ENCODE data around the gene SLC16A8. TPM values are rescaled to one million over a fixed set of nuclear protein-coding genes. Genes with fewer than 3 reads are reported as not detected.
"Not testable (repeated sequence)": the region's sequence is repeated elsewhere in the genome, so short reads cannot be mapped to it uniquely, and the experiment has no call there.

The SLC16A8 gene
- polyA plus RNA-seq, 3 donors: 1.6 to 3.0 (median 2.1) TPM

DNA sequence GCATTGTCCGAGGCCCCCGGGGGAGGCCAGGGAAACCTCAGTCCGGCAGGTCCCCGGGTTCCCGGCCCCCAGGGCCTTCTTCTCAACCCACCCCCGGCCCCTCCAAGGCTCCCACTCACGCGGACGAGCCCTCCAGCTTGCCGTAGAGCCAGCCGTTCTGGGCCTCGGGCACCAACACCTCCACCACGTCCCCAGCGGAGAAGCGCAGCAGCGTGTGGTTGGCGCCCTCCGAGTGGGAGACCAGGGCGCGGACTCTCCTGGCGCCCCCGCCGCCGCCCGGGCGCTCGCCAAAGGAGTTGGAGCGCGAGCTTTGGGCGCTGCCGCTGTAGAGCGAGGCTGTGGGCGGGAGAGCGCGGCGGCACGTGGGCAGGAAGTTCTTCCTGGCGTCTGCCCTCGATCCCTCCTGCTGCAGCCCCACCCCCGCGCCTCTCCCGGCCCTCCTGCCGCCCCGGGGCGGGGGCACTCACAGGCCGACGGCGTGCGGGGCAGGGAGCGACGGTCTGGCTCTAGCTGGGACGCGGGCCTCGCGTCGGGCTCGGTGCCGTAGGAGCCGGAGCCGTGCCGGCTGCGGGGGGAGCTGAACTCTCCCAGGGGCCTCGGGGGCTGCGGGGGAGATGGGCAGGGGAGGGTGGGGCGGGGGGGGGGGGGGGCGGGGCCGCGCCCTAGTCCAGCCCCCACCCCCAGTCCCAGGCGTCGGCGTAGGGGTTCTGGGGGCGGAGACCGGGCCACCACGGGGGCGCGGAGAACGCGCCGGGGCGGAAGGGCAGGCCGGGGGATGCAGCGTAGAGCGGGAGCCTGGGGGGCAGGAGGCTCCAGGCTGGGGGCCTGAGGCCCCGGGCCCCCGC is 4.9 kb upstream of the SLC16A8 start:
- no peak for DNase-seq

DNA sequence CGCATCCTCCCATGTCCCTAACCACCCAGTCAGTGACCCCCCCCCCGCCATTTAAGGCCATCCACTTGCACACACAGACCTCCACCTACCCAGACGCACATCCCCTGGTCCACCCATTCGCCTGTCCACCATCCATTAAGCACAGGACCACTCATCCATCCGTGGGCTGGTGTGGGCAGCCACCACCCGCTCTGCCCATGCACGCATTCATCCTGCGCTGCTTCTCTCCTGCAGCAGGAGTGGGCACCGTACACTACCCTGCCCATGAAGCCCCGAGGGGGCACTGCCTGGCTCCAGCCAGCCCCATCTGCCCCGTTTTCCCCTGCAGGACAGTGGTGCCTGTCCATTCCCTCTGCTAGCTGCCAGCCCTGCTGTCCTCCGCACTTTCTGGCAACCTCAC is 3.9 kb upstream of the SLC16A8 start:
- no peak for DNase-seq

DNA sequence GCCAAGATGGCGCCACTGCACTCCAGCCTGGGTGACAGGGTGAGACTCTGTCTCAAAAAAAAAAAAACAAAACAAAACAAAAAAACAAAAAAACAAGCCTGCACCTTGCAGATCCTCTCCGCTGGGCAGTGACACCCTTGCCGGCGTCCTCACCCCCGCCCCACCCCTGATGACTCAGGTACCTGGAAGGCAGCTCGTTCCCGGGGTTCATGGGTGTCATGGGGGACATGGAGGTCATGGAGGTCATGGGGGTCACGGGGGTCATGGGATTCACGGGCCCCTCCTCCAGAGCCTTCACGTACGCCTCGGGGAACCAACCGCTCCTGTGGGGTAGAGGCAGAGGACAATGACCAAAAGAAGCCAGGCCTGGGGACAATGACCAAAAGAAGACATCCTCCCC is 3.0 kb upstream of the SLC16A8 start:
- no peak for DNase-seq

DNA sequence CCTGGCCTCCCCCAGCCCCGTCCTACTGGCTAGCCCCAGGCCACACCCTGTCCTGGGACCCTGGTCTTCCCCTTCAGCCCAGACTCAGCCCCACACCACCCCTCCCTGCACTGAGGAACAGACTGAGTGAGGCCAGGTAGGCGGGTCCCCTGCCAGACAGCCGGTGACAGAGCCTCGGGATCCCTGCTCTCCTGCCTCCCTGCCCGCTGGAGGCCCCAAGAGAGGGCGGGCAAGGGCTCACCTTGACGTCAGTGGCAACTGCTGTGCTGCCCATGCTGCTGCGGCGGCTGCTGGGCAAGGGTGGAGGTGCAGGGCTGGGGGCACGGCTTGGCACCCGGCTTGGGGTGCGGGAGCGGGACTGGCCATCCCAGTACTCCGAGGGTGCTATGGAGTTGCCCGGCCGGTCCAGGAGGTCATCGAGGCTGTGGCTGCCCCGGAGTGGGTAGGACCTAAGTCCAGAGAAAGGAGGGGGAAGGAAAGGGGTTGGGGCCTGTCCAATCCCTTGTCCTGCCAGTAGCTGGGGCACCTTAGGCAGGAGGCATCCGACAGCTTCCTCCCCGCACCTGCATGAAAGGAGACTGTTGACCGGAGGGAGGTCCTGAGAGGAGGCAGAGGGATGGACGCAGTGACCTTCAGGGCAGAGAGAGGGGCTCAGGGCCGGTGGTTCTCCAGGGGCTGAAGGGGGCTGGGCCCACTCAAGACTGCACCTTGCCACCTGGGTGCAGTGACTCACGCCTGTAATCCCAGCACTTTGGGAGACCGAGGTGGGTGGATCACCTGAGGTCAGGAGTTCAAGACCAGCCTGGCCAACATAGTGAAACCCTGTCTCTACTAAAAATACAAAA is 2.2 kb upstream of the SLC16A8 start:
- no peak for DNase-seq

DNA sequence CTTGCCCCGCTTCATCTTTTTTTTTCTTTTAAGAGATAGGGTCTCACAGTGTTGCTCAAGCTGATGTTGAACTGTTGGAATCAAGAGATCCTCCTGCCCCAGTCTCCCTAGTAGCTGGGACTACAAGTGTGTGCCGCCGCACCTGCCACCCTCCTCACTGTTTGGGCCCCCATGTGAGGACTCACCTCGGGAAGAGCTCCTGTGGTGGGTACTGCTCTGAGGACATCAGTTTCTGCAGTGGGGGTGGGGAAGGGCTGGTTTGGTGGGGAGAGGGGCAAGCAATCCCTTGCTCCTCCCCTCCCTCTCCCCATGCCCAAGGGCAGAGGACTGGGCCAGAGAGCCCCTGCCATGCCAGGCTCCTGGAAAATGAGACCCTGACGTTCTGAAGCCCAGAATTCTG is 1.5 kb upstream of the SLC16A8 start:
- DNase-seq: no peak

DNA sequence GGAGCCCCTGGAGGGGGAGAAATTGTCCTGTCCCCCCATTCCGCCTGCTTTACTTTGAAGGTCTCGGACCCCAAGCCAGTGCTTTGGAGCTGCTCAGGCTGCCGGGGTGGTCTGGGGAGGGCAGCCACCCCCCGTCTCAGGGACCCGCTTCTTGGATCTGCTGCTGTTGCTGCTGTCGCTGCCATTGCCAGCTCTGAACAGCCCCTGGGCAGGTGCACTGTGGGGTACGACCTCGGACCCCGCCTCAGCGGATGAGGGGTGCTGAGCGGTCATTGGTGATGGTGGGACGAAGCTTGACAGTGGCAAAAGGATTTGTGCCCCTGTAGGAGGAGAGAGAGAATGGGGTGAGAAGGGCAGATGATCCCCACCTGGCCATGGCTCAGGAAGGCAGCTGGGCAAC is 1.1 kb upstream of the SLC16A8 start:
- DNase-seq: no peak

DNA sequence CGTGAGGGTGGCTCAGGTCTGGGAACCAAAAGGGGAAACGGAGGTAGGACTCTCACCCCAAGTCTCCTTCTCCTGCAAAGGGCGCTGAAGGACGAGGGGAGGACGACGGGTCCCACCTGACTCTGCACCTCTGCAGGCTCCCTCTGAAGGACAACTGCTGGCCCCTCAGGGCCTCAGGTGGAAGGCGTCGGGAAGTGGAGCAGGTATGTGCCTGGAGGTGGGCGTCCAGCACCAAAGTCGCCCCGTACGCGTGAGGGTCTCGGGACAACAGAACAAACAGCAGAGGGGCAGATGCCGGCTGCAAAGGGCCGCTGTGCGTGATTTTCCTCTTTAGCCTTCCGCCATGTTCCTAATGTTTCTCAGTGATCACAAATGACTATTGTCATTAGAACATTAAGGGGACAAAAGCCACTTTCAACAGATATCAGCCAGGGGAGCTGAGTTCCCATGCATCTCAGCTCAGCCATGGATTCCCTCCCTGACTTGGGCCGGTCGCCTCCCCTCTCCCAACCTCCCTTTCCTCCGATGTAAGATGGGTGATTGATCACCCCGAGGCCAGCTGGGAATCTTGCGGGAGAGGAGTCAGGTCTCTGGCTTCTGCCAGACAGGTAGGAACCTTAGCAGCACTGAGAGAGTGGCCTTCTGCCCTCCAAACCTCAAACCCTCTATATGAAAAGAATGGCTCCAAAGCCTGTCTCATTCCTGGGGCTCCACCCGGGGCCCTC is 836 bp downstream of the SLC16A8 start:
- no peak for DNase-seq

DNA sequence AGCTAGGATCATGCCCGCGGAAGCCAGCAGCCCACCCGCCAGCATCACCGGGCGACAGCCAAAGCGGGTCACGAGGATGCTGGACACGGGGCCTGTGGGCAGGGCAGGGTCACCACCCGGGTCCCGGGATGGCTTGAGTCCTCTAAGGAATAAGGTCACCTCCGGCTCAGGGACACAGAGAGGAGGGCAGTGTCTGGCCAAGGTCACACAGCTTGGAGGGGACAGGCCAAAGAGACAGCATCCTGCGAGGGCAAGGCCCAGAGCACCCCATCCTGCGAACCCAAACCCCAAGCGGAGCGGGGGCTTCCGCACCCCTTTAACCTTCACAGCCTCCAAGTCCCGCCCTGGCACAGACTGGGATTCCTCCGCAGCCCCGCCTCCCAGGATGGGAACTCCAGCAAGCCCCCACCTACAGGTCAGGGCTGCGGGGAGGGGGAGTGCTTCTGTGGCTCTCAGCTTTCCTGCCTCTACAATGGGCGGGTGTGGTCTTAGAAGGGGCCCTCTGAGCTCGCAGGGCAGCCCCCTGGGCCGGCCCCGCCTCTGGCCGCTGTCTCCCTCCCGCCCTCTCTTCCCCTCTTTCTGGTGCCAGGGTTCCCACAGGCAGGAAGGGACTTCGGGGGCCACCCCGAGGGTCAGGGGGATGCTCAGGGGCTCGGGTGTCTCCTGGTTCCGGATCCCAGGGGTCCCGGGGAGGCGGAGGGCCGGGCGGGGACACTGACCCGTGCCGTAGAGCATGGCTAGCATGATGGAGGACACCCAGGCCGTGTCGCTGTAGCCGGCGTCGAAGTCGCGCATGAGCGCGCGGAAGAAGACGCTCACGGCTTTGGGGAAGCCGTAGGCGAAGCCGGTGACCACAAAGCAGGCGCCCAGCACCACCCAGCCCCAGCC is 1.8 kb downstream of the SLC16A8 start:
- DNase-seq: no peak

DNA sequence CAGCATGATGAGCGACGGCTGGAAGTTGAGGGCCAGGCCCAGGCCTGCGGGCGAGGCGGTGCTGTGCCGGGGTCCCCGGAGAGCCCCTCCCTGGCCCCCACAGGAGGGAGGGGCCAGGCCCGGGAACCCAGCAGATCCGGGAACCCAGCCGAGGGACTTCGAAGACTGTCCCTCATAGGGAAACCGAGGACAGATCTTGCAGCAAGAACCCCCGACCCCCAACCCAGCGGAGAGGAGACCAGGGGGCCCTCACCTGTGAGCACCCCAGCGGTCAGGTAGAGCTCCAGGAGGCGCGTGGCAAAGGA is 2.4 kb downstream of the SLC16A8 start:
- DNase-seq: no peak

DNA sequence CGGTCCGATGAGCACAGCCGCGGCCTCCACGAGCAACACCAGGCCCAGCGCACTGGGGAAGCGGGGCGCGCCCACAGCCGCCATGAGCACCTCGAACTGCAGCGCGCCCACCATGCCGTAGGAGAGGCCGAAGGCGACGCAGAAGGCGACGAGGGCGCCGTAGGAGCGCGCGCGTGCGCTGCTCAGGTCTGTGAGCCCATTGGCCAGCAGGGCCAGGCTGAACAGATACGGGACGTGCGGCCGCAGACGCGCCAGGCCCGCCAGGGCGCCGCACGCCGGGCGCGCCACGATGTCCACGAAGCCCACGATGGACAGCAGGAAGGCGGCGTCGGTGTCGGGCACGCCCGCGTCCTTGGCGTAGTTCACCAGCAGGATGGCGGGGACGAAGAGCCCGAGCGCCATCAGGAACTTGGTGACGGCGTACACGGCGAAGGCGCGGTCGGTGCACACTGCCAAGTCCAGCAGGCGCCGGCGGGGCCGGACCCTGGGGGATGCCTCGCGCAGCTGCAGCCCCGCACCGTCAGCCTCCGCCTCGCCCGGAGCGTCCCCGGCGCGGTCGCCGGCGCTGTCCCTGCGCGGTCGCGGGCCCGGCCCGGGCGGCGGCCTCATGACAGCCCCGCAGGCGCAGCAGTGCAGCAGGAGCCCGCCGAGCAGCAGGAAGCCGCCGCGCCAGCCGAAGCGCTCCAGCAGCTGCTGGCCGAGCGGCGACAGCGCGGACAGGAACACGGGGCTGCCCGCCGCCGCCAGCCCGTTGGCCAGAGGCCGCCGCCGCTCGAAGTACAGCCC is 2.9 kb downstream of the SLC16A8 start:
- no peak for DNase-seq

DNA sequence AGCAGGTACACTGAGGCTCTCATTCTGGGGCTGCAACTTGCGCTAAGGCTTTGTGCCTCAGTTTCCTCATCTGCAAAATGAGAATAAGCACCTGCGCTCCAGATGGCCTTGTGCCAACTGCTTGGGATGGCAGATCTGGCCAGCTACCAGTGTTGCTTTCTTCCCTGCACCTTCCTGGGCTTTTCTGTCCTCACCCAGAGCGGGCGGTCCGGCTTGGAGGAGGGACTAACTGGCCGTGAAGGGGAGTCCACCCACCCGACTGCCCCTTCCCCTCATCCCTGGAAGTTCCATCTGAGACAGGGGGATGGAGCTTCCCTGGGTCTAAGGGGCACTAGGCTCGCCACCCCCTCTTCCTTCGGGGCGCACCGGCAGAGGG is 3.5 kb downstream of the SLC16A8 start:
- no peak for DNase-seq

DNA sequence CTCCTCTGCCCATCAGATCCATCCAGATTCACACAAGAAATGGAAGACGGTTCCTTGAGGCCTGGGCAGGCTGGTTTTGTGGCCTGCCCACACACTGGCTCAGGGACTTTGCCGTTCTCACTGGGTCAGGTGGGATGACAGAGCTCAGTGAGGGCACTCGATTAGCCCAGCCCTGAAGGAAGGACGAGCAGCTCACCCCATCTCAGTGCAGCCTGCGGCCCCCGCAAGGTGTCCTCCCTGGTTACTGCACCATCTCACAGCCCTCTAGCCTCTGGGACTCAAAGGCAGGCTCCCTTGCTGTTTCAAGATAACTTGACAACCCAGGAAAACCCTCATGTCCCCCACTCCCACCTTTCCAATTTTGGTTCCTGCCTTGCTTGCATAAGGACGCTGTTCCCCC is 4.2 kb downstream of the SLC16A8 start:
- DNase-seq: no peak

DNA sequence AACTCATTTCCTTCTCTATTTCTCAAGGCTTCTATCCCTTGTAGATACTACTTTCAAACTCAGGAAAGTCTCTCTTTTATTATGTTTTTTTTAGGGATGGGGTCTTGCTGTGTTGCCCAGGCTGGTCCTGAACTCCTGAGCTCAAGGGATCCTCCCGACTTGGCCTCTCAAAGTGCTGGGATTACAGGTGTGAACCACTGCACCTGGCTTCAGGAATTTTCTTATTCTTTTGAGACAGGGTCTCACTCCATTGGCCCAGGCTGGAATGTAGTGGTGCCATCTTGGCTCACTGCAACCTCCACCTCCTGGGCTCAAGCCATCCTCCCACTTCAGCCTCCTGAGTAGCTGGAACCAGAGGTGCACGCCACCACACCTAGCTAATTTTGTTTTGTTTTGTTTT is 4.8 kb downstream of the SLC16A8 start:
- DNase-seq: not testable (repeated sequence)

DNA sequence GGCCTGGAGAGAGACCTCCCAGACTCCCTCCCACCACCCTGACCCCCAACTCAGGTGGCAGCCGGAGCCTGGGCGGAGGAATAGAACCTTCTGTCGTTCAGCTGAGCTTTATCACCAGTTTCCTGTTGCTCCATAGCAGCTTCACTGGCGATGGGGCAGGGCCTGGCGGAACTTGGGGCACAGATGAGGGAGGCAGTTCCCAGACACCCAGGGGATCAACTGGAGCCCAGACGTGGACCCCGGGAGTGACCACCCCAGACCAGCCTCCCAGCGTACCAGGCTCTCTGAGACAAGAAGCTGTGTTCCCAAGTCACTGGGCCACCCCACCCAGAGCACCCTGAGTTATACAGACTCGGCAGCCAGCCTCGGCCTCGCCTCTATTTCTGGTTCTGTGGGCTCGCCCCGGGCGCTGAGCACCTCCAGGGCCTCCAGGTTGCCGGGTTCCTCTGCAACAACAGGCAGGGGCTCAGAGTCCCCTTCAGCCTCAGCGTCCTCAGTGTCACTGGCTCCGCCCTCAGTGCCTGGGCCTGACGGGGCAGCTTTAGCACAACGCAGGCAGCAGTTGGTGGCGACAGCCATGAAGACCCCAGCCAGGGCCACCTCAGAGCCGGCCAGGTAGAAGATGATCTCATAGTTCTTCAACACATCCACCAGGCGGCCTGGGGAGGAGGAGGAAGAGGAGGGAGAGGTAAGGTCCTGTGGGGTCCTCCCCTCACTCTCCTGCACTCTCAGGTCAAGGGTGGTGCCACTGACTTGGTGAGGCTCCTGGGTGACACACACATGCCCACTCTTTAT is 5.7 kb downstream of the SLC16A8 start:
- no peak for DNase-seq

DNA sequence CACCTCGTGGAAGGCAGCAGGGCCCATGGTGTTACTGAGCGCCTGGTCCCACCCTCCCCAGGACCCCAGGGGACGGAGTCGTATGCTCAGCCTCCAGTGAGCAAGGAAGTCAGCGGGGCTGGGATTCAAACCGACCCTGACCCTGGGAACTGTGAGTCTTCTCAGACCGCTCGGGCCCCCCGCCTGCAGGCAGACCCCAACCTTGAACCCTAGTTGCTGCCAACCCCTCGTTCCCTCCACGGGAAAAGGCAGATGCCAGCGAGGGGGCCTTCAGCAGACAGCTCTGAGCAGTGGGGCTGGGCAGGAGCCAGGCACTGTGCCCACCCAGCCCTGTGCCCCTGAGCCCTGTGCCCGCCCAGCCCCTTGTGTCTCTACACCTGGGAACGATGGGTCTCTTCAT is 6.4 kb downstream of the SLC16A8 start:
- DNase-seq: no peak

DNA sequence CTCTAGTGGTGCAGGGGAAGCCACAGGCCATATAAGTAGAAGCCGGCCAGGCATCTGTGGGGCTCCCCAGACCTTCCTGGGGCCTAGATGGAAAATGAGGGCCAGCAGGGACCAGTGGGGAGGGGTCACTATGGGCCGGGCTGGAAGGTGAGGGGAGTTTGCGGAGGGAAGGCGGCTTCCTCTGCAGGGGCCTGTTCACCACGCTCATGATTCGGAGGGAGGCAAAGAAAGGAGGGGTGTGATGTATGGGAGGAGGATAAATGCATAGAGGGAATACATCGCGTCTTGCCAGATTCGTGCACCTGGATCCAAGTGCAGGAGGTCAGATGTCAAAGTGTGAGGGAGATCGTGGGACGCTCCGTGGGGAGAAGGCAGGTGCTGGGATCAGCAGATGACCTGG is 6.9 kb downstream of the SLC16A8 start:
- no peak for DNase-seq

DNA sequence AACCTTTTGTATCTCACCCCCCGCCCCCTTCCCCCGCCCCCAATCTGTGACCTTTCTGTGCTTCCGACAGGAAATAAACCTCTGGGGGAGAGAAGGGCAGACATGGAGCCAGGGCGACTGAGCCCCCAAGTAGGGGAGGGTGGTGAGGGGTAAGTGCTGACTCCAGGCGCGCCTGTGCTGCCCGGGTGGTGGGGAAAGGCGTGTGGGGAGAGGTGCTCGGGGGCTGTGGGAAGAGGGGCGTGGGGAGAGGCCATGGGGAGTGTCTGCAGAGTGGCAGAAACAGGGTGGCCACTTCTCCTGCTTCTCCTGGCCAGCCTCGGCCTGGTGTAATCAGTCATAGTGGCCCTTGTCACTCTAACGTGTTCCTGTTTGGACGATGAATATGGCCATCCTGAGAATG is 8.0 kb downstream of the SLC16A8 start:
- no peak for DNase-seq

DNA sequence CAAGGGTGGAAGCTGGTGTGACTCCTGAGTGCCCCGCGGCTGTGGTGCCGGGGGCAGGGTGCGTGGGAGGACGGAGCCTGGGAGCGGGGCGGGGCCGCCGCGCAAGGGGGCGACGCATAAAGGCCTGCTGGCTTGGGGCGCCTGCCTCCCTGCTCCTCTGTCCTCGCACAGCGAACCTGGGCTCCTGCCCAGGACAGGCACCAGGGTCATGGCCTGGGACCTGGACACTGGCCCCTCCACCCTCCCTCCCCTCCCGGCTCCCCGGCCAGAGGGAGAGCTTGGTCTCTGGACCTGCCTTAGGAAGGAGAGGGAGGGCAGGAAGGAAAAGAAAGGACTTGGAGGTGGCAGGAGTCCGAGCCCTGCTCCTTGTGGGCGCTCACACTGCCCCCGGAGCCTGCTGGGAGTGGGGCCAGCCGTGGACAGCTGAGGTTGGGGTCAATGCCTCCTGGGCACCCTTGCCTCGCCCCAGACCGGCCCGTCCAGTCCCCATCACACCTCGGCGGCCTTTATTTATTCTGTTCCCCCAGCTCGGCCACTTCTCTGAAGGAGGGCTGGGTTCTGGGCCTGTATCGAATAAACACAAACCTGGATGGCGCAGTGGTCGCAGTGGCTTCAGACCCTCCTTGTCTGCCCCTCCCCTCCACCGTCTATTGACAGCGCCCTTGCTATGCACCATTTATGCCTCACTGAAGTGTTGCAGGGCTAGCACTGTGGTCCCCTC is 8.7 kb downstream of the SLC16A8 start:
- DNase-seq: no peak

Data from renal pelvis (tissue), 4 donors.